HG02642 (cell line): ENCODE measurements around the gene ZFP36L1.

ENCODE experiments used
- ATAC-seq: cut with Tn5 transposase; IDR thresholded peaks from one replicate; pipeline ENCODE4 v1.9.1; 2021; ENCODE audit warnings: mild to moderate bottlenecking; ENCODE audit not compliant: unreplicated experiment, poor library complexity

ZFP36L1 gene

GRCh38 chr14:68785534-68786490 is 7.1 kb downstream of the ZFP36L1 start:
- ATAC-seq: no peak

DNA sequence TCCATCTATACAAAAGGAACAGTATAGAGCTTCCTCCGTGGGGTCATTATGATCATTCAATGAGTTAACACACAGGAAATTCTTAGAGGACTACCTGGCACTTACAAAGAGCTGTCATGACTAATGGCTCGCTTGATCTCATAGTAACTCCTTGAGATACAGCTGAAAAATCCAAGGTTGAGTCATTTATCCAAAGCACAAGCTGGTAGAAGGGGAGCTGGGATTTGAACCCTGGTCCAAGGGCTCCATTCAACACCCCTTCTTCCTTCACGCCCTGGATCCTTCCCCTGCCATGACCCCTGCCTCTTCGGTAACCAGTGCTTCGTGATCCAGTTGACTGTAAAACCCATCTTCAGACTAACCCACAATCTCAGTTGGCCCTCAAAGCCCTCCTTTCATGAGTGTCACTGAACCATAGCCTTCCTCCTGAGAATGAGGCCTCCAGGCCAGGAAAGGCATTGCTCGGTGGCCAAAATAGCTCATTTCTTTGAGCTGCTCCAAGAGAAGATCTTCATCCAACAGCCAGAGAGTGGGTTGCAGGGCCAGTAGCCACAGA is 7.8 kb downstream of the ZFP36L1 start:
- ATAC-seq: no peak

DNA sequence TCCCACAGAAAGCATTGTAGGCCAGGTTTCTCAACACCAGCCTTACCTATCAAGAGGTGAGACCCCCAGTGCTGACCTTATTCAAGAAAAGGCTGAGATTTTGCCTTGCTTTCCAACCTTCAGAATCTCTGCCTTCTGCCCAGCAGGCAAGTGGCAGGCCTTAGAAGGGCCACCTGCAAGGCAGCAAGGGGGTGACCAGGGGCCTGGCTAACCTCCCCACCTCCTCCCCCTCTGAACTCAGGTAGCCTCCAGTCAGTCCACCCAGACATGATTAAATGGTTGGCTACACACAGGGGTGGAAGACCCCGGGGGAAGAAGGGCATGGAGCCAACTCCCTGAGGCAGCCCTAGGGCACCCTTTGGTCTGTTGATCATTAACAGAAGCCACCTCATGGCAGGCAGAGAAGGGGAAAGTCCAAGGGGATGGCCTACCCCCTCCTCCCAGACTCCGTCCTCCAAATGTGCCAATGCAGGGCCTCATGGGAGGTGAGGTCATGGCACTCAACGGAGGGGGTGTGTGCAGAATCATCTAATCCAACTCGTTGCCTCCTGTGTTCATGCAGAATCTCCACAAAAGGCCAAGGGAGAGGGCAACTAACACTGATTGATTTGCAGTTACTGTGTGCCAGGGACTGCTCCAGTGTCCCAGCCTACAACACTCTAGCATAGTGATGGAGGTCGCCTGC is 8.5 kb downstream of the ZFP36L1 start:
- no peak for ATAC-seq

GRCh38 chr14:68783408-68784225 is 9.2 kb downstream of the ZFP36L1 start:
- ATAC-seq: no peak

- no peak for ATAC-seq
Measured at GRCh38 chr14:68782091-68782981, 10.5 kb downstream of the ZFP36L1 start.

DNA sequence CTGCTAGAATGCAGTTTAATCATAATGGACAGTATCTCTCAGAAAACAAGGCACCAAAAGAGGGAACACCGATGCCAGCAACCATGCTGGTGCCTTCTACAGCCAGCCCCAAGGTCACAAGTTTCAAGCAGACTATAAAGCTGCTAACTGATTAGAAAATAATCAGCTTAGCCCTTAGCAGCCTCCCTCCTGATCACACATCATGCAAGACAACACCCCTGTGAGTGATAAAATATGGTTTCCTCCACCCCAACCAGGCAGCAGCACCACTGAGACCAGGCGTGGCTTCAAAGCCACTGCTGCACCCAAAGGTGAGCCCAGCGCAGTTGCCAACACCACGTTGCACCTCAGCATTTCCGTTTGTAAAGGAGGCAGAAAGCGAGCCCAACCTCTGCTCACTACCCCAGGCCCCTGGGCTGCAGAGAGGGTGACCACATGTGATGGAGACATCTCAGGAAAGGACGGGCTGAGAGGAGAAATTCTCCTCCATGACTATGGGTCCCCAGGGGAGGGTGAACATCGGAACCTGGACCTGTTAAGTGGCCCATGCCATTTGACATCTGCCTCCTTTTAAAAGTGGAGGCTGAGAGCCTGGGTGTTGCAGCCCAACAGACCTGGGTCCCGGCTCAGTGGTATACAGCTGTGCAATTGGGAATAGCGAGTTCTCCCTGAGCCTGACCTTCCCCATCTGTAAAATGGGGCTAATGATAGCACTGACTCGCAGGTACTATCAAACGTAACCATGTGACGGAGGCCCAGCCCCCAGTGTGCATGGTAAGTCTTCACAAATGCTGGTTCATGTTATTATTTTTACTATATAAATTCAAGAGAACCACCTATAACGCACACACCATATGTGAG is 11.5 kb downstream of the ZFP36L1 start:
- ATAC-seq: no peak

DNA sequence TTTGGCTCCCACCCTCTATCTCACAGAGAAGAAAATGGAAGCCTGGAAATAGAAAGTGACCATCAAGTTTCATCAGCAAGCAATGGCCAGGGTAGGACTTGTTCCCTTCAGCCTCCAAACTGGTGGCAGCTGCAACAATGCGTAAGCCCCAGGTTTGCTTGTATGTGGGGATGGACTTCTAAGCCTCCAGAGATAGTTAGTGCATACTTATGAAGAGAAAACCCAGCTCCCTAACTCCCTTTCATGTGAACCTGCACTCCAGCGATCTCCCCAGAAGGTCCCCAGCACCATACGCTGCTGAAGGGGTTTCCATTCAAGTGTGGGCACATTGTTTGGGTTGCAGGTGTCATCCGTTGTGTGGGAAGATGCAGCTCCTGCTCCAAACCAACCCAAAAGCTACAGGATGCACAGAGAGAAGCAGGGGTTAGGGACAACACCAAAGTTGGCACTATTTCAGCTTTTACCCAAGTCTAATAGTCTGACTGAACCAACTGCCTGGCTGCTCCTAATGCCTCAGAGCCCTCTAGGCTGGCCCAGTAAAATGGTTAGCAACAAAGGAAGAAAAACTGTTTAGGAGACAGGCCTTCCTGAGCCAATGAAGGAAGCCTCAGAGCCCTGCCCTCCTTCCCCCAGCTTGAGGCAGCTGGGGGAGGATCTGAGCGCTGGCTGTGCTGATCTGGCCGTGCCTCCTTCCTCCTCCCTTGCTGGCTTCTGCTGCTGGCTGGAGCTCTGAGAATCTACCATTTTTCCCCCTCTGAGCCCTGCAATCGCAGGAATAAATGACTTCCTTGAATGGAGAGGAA is 12.3 kb downstream of the ZFP36L1 start:
- ATAC-seq: no peak

GRCh38 chr14:68779761-68780323 is 13.0 kb downstream of the ZFP36L1 start:
- no peak for ATAC-seq

DNA sequence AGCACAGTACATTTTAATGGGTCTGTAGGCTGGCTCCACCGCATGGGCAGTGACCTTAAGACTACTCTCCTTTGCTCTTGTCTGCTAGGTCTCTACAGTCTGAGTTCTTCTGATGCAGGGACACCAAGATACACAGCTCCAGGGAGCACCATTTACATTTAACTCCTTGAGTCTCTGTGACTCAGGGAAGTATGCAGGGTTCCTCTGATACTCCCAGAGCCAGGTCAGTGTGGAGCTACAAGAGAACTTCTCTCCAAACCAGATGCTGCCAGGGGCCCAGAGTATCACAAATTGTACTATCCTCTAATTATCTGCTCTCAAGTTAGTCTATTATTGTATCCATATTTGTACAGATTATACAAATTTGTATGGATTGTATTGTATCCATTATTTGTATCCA is 15.2 kb downstream of the ZFP36L1 start:
- no peak for ATAC-seq

GRCh38 chr14:68775614-68776126 is 17.2 kb downstream of the ZFP36L1 start:
- ATAC-seq: no peak

GRCh38 chr14:68774771-68775613 is 17.9 kb downstream of the ZFP36L1 start:
- no peak for ATAC-seq

DNA sequence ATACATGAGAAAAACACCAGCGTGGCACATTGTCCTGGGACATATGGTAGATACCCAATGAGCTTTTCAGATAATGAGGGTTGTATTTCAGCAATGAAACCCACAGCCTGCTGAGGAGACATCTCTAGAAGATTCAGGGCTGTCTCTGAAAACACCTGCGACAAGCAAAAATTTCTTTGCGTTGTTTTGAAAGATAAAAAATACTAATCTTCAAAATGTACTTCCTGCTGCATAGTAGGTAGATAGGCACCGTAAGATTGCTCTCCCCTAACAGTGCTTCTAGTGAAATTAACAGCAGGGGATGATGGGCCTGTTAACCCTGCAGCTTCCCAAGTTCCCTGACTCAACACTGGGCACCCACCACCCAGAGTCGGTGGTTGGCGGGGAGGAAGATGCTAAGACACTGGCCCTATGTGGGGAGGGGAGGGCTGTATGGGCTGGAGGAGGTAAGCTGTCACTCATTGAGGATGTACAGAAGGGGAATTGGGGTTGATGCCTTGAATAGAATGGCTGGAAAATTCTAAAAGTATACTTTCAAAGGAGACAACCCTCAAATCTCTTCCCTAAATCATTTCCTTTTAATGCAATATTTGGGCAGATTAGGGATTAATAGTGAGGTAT is 20.0 kb downstream of the ZFP36L1 start:
- no peak for ATAC-seq

- ATAC-seq: no peak
Measured at GRCh38 chr14:68771631-68772030, 21.2 kb downstream of the ZFP36L1 start.

GRCh38 chr14:68770553-68771286 is 22.1 kb downstream of the ZFP36L1 start:
- no peak for ATAC-seq

- ATAC-seq: no peak
Measured at GRCh38 chr14:68770051-68770450, 22.8 kb downstream of the ZFP36L1 start.
